ENCODE data around the gene PDE1C.

PDE1C gene

DNA sequence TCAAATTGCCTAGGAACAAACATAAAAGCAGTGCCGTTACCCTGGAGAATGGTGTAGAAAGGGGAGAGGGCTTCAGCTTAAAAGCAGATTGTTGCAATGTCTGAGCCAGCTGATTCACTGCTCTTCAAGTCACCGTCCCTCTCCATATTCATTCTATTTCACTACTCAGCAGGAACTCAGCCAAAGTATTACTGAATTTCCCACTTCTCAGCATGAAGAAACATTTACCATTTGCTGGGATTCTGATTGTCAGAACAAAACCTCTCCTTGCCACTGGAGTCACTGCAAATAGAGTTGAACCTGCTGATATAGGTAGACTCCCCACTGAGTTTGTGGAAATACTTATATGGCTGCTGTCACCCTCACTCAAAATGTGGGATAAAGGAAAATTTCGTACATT, 311.5 kb downstream of the PDE1C start:
- DNase-seq: no peak

DNA sequence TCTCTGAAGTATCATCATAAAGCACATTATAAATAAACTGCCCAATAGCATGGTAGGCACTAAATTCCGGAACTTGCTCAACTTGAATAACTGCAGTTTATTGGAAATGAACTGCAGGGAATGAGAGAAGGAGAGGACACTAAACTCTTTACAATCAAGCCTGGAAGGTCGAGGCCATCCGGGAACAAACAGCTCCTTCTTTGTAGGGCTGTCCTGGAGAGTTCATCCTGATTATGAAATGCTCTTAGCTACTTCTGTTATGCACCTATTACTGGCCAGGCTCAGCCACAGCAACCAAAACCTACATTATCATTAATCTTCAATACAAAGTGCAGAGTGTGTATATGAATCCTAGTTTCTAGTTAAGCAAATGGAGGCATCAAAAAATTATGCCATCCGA, 318.5 kb downstream of the PDE1C start:
- DNase-seq: no peak

DNA sequence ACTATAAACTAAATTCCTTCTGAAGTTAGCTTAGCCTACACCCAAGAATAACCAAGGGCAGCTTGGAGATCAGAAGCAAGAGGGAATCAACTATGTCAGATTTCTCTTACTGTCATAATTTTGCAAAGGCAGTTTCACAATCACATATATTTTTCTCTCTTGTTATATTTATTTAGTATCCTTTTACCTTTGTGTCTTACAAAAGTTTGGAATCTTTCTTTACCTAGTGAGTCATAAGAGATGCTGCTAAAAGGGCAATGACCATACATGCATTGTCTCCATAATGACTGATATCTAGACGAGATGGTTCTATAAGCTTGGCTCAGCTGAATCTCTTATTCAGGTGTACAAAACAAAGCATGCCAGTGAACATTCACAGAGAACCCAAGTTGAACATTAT, 322.1 kb downstream of the PDE1C start:
- DNase-seq: no peak

- DNase-seq: no peak
These were observed 322.7 kb downstream of the PDE1C start for GRCh38 chr7:31747553-31747952.

DNA sequence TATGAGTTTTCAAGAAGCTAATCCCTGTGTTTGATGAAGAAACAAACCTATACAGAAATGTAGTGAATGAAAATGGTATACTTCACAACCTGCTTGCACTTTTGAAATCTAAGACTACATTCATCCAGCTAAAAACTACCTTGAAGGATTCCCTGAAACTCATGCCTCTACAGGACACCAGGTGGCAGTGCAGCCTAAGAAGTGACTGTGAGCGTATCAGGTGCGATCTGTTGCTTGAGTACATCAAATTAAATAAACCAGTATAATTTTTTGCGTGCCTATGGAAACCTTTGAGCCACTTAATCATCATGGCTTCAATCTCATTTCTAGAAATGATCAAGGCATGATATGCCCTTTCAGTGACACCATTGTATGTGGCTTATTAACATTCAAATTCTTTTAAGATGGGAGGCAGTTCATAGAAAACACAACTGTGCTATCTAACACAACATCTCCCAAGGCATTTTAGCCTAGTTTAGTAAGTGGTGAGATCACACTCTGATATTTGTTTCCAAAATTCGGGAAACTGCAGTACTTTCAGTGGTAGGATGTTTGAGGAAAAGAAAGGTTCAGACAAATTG, 325.8 kb downstream of the PDE1C start:
- peak; percentile 30 to 77 for DNase-seq

DNA sequence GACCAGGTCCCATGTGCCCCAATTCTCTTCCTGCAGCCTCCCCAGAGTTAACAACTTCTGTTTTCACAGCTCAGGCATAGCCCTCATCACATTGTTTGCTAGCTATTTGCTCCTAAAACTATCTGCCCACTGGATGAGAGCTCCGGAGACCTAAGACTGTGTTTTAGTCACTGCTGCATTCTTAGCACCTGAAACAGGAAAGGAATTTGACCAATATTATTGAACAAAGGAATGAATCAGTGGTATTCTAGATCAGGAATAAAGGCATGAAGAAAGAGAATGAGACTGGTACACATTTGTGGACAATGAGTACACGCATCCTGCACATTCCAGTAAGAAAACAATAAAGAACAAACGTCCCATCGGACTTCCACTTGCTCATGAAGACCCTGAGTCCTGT, 328.4 kb downstream of the PDE1C start:
- DNase-seq: no peak

- DNase-seq: peak; percentile 50 to 82
These were observed 333.9 kb downstream of the PDE1C start for GRCh38 chr7:31735991-31736982.

DNA sequence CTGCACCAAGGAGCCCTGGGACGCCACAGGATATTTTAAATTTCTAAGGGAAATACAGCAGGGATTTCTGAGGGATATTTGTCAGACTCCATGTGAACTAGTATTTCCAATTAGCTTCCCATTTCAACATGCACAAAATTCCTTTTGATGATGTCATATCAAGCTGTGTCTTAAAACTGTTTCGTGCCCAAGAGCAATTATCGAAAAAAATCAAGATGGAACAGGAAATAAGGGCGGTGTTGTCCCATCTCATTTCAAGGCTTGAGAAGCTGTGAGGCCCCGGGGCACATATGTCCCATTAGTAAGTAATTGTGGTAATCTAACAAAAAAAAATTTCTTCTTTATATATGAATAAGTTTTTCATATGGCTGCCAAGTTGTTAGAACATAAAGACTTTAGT, 335.8 kb downstream of the PDE1C start:
- DNase-seq: no peak

GRCh38 chr7:31729195-31729804, 340.9 kb downstream of the PDE1C start:
- no peak for DNase-seq

DNA sequence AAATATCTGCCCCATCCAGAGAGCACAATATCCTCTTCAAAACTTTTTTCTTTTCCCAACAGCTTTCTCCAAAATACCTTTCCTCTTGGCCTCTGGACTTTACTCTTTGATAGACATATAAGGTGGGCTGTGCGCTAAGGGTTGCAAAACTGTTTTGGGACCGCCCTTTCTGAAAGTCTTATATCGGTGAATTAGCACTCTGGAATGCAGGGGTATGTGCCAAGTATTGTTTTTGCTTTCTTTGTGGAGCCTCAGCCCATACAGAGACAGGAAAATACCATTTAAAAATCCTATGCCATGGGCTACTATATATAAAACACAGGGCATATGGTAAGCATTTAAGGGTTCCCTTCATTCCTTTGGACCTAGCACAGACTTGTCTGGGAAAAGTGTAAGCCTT, 345.5 kb downstream of the PDE1C start:
- no peak for DNase-seq

DNA sequence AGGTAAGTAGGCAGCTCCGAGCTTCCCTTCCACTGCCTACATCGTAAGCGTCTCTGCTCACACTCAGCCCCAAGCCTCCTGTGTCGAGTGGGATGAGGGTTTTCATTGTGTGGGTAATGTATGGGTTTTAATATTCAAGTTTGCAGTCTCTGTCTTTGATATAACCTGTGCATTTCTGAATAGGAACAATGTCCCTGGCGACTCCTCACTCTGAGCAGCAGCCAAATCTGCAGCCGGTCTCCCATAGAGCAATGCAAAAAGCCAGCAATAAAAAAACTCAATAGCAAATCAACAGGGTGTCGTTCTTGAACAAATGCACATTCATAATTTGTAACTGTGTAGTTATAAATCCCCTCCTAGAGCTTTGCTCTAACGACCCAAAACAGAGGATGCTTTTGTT, 349.8 kb downstream of the PDE1C start:
- no peak for DNase-seq

DNA sequence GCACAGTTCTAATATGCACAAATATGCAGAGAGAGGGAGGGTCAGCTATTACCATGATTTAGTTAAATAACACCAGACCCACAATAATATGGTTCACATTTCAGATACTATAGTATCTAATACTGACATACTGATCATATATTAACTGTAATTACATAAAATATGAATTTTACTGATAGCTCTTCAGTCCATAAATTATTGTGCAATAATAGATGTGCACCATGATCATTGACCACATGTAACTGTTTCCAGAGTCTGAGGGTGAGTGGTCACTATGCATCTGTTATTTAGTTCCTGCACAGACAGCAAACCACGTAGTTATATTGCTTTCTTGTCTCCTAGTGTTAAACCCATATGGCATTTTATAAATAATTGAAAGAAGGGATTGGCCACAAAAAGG, 353.9 kb downstream of the PDE1C start:
- no peak for DNase-seq

DNA sequence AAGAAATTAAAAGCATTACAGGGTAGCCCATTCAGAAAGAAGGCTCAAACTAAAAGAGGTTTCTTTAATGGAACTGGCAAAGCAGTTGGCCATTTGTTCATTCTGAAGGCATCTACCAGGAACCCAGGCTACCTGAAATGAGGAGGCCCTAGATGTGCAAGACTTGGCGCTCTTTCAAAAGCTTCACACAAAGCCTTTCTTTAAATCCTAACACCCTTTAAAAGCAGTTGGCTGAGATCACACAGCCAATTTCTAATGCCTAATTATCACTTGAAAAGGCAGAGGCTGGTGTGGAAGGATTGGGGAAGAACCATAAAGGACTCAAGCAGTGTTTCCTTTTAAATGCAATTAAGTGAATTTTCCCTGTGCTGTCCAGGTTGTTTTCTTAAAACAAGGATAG, 360.0 kb downstream of the PDE1C start:
- DNase-seq: peak in 1 of 2 experiments; percentile 23

- no peak for DNase-seq
These were observed 363.1 kb downstream of the PDE1C start for GRCh38 chr7:31707089-31707488.

DNA sequence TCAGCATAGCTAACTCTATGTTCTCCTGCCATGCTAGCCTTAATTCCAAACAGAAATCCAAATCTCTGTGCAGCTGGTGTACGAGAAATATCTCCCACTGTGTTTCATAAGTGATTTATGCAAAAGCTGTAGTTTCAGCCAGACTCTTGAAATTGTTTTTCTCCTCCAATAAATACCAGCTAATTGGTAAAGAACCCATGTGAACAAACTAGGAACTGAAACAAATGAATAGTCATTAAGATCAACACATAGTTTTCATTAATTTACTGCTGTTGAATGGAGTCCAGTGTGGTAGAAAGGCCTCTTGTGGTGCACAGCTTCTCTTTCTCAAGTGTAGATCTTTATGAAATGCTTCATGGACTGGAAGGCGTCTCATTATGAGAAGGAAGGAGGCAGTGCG, 364.8 kb downstream of the PDE1C start:
- no peak for DNase-seq

DNA sequence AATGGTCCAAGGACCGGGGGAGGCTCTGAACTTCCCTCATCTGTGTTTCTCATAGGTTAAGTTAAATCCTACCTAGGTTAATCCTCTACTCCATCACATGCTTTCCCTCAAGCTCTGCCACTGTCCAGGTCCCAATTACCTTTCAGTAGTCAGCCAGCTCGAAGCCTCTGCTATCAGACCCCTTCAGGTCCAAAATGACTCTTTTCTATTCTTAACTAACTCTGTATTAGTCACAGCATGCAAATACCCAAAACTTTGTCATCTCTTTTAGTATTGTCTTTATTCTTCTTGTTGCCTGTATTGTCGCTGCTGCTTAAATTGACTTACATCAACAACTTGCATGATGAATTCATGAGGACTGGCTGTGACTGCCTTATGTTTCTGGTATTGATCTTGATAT, 367.9 kb downstream of the PDE1C start:
- DNase-seq: no peak
